OCI-M2 (cell line): ENCODE measurements around the gene CCDC15.
"Not testable (repeated sequence)": the region's sequence is repeated elsewhere in the genome, so short reads cannot be mapped to it uniquely, and the experiment has no call there.

Experiments
- DNase-seq: peaks from one replicate; lab custom pipeline; 2025; ENCODE audit not compliant: unreplicated experiment; lab: John Stamatoyannopoulos, UW

The CCDC15 gene

DNA sequence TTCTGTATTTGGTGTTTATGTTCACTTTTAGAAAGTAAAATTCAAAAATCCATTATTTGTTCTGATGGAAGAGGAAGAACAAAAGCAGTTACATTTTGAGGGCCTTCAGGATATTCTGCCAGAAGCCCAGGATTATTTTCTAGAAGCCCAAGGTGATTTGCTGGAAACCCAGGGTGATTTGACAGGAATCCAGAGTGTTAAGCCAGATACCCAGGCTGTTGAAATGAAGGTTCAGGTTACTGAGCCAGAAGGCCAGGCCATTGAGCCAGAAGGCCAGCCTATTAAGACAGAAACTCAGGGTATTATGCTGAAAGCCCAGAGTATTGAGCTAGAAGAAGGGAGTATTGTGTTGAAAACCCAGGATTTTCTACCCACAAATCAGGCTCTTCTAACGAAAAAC, 33.1 kb downstream of the CCDC15 start:
- no peak for DNase-seq

DNA sequence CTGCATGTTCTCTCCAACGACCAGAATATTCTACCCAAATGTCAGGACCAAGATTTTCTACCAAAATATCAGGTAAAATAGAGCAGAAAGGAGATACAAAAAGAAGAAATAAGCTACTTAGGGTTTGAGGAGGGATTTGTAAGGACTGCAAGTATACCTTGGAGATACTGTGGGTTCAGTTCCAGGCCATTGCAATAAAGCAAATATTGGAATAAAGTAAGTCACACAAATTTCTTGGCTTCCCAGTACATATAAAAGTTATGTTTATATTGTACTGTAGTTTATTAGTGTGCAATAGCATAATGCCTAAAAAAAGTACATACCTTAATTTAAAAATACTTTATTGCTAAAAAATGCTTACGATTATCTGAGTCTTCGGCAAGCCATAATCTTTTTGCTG, 34.1 kb downstream of the CCDC15 start:
- DNase-seq: no peak

DNA sequence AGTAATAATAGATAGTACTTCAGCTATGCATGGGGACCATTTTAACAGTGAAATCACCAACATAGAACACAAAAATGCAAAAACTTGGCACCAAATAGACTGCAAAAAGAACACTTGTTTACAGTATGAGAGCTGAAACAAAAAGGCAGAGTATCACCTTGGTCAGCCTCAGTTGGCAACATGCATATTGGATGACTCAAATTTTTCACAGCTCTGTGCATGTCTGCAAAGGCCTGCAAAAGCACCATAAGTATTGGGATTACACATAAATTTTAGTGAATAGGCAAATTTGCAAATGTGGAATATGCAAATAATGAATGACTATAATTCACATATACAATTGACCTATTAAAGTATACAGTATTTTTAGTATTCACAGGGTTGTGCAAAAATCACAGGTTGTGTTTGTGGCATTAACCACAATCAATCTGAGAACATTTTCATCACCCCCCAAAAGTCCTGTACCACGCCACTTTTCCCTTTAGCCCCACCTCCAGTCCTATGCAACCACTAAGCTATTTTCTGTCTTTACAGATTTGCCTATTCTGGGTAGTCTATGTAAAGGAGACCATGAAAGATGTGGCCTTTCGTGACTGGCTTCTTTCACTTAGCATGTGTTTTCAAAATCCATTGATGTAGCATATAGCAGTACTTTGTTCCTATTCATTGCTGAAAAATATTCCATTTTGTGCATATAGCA, 47.2 kb downstream of the CCDC15 start:
- DNase-seq: no peak

DNA sequence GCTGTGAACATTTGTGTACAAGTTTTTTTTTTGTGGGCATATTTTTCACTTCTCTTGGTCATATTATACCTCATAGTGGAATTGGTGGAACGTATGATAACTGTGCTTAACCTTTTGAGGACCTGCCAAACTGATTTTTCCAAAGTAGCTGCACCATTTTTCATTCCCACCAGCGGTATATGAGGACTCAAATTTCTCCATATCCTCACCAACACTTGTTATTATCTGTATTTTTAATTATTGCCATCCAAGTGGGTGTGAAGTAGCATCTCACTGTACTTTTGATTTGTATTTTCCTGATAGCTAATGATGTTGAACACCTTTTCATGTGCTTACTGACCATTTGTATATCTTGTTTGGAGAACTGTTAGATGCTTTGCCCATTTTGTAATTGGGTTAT, 47.8 kb downstream of the CCDC15 start:
- no peak for DNase-seq

DNA sequence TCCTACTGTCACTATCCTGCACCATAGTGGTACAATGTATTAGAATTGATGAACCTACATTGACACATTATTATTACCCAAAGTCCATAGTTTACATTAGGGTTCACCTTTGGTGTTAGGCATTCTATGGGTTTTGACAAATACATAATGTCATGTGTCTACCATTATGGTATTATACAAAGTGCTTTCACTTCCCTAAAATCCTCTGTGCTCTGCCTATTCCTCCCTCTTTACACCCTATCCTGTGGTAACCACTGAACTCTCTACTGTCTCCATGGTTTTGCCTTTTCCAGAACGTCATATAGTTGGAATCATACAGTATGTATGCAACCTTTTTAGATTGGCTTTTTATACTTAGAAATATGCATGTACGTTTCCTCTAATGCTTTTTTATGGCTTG, 51.5 kb downstream of the CCDC15 start:
- DNase-seq: no peak

DNA sequence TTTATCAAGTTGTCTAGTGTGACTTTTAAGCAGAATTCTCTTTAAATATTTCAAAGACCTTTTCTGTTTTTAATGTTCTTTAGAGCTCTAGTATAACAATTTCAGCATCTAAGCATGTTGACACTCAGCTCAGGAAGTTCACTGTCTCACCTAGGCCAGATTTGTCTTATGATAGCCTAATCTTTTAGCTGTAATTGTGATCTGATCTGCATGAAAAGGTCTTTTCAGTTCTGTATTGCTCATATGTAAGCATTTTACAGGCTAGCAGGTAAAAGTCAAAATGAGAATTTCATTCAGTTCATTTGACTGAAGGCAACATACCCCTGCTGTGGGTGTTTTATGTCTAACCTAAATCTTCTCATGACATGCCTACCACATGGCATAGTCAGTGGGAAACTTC, 62.4 kb downstream of the CCDC15 start:
- no peak for DNase-seq

DNA sequence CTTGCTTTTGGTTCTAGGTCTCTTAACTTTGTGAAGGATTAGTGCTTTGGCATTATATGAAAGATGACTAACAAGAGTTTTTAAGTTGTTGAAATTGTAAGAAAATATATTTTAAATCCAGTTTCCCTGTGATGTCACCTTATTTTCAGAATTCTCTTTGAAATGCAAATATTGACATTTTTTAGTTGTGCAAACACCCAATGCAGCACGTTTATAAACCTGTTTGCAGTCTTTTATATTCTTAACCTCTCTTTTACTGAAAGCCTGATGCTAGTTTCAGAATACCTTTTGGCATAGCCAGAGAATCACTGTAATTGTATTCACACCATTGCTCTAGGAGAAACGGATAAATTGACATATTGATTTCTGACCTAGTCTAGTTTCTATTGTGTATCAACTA, 66.3 kb downstream of the CCDC15 start:
- DNase-seq: no peak

DNA sequence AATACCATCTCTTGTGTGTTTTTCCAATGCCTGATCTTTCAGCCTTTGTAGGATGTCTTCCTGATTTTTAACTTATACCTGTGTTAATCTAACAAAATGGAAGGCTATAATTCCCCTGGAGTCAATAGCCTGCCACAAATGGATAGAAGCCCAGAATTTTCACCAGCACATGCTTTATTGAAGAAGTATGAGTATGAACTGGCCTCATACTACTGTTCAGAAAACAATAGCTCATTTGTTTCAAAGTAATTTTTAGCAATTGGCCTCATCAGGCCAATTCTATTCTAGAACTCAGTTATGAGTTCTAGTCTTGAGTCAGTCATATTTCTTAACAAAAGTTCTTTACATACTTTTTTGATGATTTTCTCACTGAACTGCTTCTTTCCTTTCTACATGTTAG, 68.5 kb downstream of the CCDC15 start:
- no peak for DNase-seq

DNA sequence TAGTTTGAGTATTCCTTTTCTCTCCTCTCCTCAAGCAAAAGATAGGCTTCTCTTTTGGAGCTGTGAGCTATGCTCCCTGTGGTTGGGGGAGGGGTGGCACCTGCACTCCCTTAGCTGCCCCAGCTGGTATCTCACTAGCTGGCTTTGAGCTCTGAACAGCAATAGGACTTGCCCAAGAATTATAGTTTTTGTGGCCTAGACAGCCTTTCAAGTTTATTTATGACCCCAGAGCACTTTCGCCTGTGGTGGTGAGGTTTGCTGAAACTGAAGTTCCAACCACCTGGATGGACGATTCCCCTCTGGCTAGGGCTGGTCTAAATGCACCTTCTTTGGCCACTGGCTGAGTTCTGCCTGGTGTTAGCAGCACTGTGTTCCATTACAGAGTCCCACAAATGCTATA, 72.0 kb downstream of the CCDC15 start:
- no peak for DNase-seq

DNA sequence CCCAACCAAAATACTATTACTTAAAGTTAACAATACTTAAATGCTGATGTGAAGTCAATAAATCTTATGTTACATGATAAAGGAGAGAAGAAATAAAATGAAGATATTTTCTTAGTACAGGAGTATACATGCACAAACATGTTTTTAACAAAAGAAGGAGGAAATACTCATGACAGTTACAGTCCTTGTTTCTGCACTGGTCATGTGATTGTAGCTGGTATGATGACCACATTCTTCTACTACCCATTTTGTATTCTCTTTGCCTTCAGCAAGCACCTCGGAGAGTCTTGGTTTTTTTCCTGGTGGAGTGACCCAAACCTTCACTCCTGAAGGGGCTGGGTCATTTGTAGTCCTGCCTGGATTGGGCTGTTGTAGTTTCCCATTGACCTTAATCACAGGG, 75.4 kb downstream of the CCDC15 start:
- not testable (repeated sequence) for DNase-seq

DNA sequence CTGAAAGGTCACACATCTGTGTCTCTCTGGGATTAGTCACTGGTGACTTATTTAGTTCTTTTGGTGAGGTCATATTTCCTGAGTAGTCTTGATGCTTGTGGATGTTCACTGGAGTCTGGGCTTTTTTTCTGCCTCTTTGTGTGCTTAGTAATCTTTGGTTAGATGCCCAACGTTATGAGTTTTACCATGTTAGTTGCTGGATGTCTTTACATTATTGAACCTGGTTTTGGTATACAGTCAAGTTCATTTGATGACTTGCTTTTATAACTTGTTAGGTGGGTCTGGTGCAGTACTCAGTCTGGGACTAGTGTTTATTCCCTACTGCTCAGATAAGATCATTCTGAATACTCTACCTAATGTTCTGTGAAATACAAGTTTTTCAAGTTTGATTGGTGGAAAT, 82.9 kb downstream of the CCDC15 start:
- no peak for DNase-seq

DNA sequence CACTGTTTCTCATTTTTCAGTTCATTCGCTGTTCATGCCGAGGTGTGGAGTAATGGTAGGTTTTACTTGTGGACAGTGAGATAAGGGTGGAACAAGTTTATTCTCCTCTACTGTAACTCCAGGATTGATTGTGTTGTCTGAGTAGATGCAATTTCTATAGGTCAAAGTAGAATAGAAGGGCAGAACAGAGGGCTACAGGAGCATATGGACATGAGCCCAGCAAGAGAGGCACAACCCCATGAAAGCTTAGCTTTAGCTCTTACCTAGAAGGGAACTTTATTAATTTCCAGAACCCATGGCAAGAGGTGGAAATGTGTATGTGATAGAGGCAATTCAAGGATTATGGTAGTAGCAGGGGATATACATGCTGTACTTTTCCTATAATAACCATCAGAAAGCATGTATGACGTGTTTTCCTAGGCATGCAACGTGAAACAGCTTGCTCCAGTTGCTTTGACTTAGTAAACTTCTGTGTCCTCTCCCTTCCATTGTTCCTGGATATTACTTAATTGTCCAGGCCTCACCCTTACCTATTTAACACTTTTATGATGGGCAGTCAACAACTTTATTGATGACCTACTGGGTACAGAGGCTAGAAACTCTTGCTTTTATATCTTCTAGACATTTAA, 95.3 kb downstream of the CCDC15 start:
- no peak for DNase-seq

DNA sequence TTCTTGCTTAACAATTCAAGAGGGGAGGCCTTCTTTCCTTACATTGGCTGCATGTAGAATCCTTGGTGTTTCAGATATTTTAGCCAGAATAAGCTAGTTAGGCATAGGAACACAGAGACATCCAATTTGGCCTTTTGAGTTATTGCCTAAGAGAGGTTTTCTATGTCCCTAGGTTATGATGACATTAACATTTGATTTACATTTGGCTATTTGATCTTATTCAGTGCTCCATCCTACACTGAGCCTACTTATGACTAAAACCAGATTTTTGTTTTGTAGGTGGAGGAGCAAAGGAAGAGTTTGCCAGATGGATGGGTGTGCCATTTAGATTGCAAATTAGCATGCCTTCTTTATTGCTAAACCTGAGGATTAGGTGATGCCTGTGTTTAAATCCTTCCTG, 98.0 kb downstream of the CCDC15 start:
- DNase-seq: no peak

DNA sequence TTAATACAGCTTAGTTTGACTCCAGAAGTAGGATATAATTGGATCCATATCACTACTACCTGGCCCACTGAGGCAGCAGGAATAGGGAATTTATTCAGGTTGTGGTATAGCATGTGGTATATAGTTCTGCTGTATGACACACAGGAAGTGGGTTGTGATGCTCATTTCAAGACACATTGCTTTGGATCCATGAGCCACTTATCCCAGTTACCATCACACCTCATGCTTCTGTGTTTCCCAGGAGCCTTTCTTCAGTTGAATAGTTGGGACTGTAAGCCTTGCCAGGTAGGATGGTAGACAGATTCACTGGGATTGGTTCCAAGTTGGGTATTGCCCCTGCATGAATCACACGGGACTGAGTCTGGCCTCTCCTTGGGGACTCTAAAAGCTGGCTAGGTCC, 99.2 kb downstream of the CCDC15 start:
- DNase-seq: no peak

DNA sequence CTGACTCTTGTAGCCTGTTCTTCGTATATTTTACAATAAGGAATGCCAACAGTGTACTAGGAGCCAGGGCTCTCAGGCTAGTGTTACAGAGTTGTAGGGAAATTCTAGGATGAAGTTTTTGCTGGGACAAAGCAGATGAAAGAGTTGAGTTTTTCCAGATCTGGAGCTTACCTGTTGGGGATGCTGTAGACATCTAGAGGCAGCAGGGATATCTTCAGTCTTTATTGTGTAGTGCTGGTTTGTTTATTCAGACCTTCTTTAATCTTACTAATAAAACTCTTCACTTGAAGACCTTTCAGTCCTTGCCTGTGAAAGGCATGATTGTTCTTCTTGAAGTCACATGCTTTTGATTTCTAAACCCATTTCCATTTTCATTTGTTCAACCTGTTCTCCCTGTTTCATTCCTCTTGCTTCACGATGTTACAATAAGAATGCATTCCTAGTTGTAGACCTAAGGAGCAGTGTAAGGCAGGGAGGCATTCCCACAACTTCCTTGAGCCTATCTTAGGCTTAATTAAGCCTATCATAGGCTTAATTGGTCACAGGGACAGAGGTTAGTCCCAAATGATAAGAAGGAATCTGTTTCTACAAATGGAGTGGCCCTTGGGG, 101.2 kb downstream of the CCDC15 start:
- DNase-seq: no peak

DNA sequence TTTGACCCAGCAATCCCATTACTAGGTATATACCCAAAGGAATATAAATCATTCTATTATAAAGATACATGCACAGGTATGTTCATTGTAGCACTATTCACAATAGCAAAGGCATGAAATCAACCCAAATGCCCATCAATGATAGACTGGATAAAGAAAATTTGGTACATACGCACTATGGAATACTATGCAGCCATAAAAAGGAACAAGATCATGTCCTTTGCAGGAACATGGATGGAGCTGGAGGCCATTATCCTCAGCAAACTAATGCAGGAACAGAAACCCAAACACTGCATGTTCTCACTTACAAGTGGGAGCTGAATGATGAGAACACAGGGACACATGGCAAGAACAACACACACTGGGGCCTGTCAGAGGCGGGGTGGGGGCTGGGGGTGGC, 102.1 kb downstream of the CCDC15 start:
- not testable (repeated sequence) for DNase-seq

DNA sequence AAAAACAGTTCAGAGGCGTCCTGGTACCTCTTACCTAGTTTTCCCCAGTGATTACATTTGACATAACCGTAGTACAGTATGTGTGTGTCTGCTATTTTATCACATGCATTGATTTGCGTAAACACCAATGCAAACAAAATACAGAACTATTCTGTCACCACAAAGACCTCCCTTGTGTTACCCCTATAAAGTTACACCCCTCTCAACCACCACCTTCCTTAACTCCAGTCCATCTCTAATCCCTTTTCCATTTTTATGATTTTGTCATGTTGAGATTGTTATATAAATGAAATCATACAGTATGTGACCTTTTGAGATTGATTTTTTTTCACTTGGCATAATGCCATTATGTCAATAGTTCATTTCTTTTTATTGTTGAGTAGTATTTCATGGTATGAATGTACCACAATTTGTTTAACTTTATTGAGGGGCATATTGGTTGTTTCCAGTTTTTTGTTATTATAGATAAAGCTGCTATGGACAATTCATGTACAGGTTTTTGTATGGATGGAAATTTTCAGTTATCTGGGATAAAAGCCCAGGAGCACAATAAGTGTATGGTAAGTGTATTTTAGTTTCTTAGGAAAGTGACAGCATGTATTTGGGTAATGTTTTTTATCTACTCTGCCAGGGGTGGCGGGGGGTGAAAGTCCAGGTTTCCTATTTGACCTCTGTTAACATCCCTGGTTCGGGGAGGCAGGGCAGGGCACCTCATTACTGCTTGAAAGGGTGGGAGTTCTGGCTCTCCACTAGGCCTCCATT, 103.1 kb downstream of the CCDC15 start:
- DNase-seq: no peak

DNA sequence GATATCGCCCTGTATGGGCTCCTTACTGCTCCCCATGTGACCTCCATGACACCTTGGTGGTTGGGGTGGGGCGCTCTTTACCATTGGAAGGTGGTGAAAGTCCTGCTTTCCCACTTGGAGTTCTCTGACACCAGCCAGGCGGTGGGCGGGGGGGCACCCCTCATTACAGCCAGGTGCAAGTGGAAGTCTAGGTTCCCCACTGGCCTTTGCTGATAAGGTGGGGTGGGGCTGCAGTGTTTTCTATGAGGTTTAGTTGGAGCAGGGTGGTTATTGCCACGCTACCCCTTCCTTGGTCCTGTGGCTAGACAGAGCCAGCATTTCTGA, 103.7 kb downstream of the CCDC15 start:
- DNase-seq: no peak

DNA sequence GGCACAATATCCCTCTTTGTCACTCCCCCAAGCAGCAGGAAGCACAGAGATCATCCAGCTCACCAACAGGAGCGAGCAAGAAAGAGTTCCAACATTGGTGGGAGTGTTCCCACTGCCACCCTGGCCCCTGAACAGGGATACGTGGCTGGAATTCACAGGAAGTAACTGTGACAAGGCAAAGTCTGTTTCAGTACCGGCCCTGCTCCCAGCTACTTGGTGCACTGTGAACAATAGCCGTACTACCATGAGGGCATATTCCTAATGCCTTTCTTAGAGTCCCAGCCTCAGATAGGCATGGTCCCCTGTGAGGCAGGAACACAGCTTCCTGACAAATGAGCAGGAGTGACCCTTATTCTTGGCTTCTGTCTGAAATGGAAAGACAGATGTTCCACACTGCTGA, 107.3 kb downstream of the CCDC15 start:
- DNase-seq: no peak

DNA sequence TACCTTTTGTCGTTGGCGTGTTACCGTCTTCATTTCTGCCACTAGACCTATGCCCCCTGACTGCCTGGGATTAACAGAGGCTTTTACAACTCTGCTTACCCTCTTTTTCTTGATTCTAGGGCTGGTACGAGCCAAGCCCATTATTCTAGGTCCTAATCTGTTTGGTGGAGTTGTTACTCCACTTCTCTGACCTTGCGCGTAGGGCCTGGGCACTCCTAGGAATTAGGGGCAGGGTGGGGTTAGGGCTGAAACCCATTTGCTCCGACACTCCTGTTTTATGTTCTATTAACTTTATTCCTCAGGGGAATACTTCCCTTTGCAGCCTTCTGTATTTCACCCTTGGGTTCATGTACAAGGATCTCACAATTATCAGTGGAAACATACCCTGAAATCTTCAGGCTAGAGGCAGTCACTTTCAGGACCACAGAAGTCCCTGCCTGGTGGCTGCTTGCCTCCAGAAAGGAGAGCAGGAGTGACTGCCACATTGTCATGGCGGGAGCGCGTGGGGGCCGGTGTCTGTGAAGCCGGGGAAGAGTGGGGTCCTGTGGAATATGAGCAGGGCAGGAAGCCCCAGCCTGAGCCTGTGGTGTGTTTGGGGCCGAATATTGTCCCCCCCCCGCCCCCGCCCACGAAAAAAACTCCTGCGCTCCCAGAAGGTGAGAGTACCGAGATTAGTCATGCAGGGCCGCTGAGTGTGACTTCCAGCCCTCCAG, 108.4 kb downstream of the CCDC15 start:
- DNase-seq: no peak

DNA sequence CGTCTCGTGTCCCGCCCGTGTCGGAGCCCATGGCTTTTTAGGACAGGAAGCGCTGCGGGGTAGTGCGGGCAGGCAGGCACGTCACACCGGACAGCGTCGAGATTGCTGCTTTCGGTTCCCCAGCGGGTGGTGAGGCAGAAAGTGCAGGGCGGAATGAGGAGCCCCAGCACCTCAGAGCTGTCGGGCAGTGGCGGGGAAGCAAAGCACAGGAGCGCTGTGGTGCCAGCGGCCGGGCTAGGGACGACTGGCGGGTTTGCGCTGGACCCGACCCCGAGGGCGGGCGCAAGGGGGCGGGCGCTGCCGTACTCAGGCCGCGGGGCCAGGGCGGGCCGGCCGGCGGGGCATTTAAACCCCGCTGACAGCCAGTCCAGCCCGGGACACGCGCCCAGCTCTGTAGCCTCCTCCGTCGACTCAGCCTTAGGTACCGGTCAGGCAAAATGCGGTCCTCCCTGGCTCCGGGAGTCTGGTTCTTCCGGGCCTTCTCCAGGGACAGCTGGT, 109.0 kb downstream of the CCDC15 start, which contains the start of gene SLC37A2:
TSS of gene SLC37A2 (plus strand) at position 375 of the 498 bp plus-strand sequence. CDS start at position 438, 63 bp downstream.
- DNase-seq: no peak
